Limb (tissue), 2 donors: ENCODE results near the gene GLOD4.
"Not testable (repeated sequence)": the region's sequence is repeated elsewhere in the genome, so short reads cannot be mapped to it uniquely, and the experiment has no call there.

Experiments used
- DNase-seq, 2 donors: peaks; one replicate each; pipeline ENCODE4 v3.0.0-alpha.2; 2016; ENCODE audit errors: extremely low spot score in 2 of 2

GLOD4 gene

GRCh38 chr17:802901-803881 lies 21.1 kb upstream of the GLOD4 start:
- DNase-seq: no peak

GRCh38 chr17:802481-802880 lies 20.4 kb upstream of the GLOD4 start:
- DNase-seq: no peak

GRCh38 chr17:801660-802059 lies 19.6 kb upstream of the GLOD4 start:
- no peak for DNase-seq

GRCh38 chr17:800446-801242 lies 18.6 kb upstream of the GLOD4 start:
- no peak for DNase-seq

- DNase-seq: no peak
Measured at GRCh38 chr17:799261-799660, 17.2 kb upstream of the GLOD4 start.

- DNase-seq: no peak
Measured at GRCh38 chr17:798246-798645, 16.2 kb upstream of the GLOD4 start.

GRCh38 chr17:797236-797840 lies 15.3 kb upstream of the GLOD4 start:
- DNase-seq: no peak

- no peak for DNase-seq
Measured at GRCh38 chr17:796609-797008, 14.5 kb upstream of the GLOD4 start.

GRCh38 chr17:795721-796120 lies 13.6 kb upstream of the GLOD4 start:
- DNase-seq: no peak

GRCh38 chr17:795276-795675 lies 13.2 kb upstream of the GLOD4 start:
- no peak for DNase-seq

- DNase-seq: peak; percentile 80 to 87
Measured at GRCh38 chr17:794876-795275, 12.8 kb upstream of the GLOD4 start.

GRCh38 chr17:792277-792676 lies 10.2 kb upstream of the GLOD4 start:
- DNase-seq: no peak

- DNase-seq: no peak
Measured at GRCh38 chr17:791829-792228, 9.7 kb upstream of the GLOD4 start.

- DNase-seq: not testable (repeated sequence)
Measured at GRCh38 chr17:790874-791247, 8.8 kb upstream of the GLOD4 start.

GRCh38 chr17:789931-790873 lies 8.1 kb upstream of the GLOD4 start:
- not testable (repeated sequence) for DNase-seq

- DNase-seq: no peak
Measured at GRCh38 chr17:789160-789840, 7.2 kb upstream of the GLOD4 start.

- DNase-seq: no peak
Measured at GRCh38 chr17:788551-788950, 6.5 kb upstream of the GLOD4 start.

- DNase-seq: no peak
Measured at GRCh38 chr17:787641-788221, 5.7 kb upstream of the GLOD4 start.

GRCh38 chr17:785901-786300 lies 3.8 kb upstream of the GLOD4 start:
- DNase-seq: not testable (repeated sequence)

- DNase-seq: no peak
Measured at GRCh38 chr17:784143-784542, 2.1 kb upstream of the GLOD4 start.
